Activated CD4-positive, alpha-beta T cell treated with anti-CD3 and anti-CD28 coated beads, Interleukin-2, amount 10 ng/mL, durations not matched to agents 7 days and 5 days (primary cell): ENCODE measurements around the gene GLG1. TPM values are rescaled to one million over a fixed set of nuclear protein-coding genes. Genes with fewer than 3 reads are reported as not detected.
A peak's percentile ranks its signal among the peaks of the same experiment; 100 is the strongest.

Experiments
- CTCF ChIA-PET: fragments of 350-600 bp; sonication (Branson Sonifier 250); formaldehyde crosslinking; loops from one replicate; lab custom pipeline; 2021; ENCODE audit warnings: antibody characterized with exemption; lab: Charles Lee
- POLR2A ChIA-PET: fragments of 350-600 bp; sonication (Branson Sonifier 250); formaldehyde crosslinking; loops from one replicate; lab custom pipeline; 2021; ENCODE audit warnings: antibody characterized with exemption; lab: Charles Lee
- DNase-seq: peaks from one replicate; pipeline ENCODE4 v3.0.0-alpha.2; 2020
- H3K27ac Mint-ChIP-seq: one replicate; pipeline ENCODE4 v1.8.0; 2021; ENCODE audit warnings: mild to moderate bottlenecking, moderate library complexity, mixed read lengths
- H3K27me3 Mint-ChIP-seq: one replicate; pipeline ENCODE4 v1.8.0; 2021; ENCODE audit warnings: mixed read lengths
- H3K36me3 Mint-ChIP-seq: one replicate; pipeline ENCODE4 v1.8.0; 2021; ENCODE audit warnings: low read depth, mixed read lengths
- H3K4me1 Mint-ChIP-seq: one replicate; pipeline ENCODE4 v1.8.0; 2021; ENCODE audit warnings: mixed read lengths
- H3K4me3 Mint-ChIP-seq: one replicate; pipeline ENCODE4 v1.8.0; 2021; ENCODE audit warnings: mild to moderate bottlenecking, moderate library complexity, mixed read lengths
- H3K9me3 Mint-ChIP-seq: one replicate; pipeline ENCODE4 v1.8.0; 2021; ENCODE audit warnings: mixed read lengths
- total RNA-seq, 2 experiments: library from RNA; stranded (reverse); gene quantifications; one replicate each; pipeline ENCODE4 v1.2.3, GENCODE V29; 2021

The GLG1 gene
- total RNA-seq, 2 experiments from 2014 or later = 151 to 157 TPM

DNA sequence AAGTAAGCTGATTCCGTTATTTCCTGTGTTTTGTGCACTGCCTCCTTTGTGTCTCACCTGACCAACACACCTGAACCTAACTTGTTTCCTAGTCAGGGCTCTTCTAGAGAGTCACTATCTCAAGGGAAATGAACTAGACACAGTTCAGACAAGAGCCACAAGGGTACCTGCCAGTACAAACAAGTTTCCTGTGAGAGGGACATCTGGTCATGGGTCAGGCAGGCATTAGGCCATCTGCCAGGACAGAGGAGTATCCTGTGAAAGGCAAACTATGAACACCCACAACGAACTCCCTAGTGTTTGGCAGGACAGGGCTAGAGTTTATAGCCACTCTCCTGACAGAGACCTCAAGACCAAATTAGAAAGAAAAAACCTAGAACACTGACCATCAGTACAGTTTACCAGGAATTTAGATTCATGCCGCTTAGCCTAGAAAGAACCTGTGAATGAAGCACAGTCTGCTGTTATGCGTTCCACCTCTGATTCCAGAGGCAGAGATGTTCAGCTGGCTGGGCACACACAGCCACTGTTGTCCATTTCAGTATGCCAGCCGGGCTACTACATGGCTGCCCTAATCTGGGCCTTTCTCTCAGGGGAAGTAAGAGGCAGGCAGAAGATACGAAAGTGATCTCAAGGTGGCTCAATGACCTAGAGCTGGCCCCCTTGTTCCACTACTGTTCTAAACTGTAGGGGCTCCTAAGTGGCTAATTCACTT is 20.7 kb upstream of the GLG1 start:
- H3K9me3 Mint-ChIP-seq = no peaks in the 10 kb centered on the region
- peak overlapping the region; percentile 38 for H3K27ac Mint-ChIP-seq
- H3K4me1 Mint-ChIP-seq = peaks cover 20% of the 10 kb centered on the region
- H3K36me3 Mint-ChIP-seq = peaks cover 77% of the 10 kb centered on the region
- POLR2A ChIA-PET = no interaction called here
- H3K4me3 Mint-ChIP-seq = no peak overlapping the region
- CTCF ChIA-PET = interaction anchor here (0.6 to 2.0 kb wide), 3 partner anchors 11 to 25 kb away, joined by 3 to 10 read pairs (median 3); no protein-coding TSS in a partner anchor
- no peaks in the 10 kb centered on the region for H3K27me3 Mint-ChIP-seq
- DNase-seq = no peak

DNA sequence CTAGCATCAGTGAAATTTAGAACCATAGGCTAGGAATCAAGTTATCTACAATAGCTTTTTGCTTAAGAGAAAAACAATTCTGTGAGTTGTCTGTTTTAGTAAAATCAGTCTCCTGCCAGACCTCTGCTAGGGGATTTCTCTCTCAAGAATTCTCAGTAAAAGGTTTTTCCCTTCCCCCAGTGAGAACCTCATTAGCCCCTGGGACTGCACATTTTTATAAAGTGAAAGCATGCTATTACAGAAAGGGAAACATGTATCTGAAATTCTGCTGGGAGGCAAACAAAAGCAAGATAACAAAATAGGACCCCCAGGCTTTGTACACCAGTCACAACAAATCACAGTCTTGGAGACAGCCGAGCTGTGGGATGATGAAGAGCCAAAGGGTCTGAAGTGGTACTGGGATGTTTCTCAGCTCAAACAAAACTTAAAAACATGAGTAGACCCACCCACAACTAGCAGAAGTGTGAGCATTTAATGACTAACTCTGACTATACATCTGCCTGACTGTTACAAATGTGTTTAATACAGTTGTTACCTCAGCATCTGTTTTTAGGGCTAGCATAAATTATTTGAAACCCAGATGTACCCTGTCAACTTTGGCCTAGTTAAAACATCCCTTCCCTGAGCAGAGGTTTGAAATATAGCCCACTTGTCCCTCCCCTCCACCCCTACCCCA is 20.0 kb upstream of the GLG1 start:
- Mint-ChIP-seq H3K4me3 (no peak overlapping the region), H3K36me3 (peaks cover 78% of the 10 kb centered on the region), H3K27ac (no peak overlapping the region)

DNA sequence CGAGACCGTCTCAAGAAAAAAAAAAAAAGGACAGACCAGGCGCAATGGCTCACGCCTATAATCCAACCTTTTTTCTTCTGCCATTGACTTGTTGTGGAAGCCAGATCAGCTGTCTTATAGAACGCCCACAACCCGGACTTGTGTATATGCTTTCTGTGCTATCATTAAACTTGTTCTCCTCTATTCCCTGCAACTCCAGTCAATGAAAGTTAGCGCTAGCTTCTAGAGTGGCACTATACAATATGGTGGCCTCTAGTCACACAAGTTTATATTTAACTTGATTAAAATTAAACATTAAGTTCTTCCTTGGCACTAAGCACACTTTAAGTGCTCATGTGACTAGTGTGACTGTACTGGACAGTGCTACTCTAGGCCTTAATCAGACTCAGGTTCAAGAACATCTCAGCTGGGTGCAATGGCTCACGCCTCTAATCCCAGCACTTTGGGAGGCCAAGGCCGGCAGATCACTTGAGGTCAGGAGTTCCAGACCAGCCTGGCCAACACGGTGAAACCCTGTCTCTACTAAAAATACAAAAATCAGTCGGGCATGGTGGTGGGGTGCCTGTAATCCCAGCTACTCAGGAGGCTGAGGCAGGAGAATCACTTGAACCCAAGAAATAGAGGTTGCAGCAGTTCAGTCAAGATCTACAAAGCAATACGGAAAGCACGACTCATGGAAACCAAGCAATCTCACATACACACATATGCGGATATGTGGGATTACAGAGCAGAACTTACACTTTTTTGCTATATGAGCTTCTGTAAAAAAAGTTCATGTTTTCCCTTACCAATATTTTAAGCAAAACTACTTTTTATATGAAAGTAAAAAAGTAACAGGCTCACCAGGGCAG is 18.8 kb upstream of the GLG1 start:
- Mint-ChIP-seq H3K27me3 (no peaks in the 10 kb centered on the region), H3K27ac (no peak overlapping the region), H3K9me3 (no peaks in the 10 kb centered on the region), H3K4me3 (no peak overlapping the region), H3K36me3 (peaks cover 81% of the 10 kb centered on the region), H3K4me1 (peaks cover 23% of the 10 kb centered on the region)
- CTCF ChIA-PET = interaction anchor here (0.6 to 2.3 kb wide), 3 partner anchors 13 to 543 kb away, joined by 3 to 10 read pairs (median 3); no protein-coding TSS in a partner anchor
- POLR2A ChIA-PET = no interaction called here
- no peak for DNase-seq

More for the DNA sequence above, 20.0 kb upstream of the GLG1 start:
- no peak for DNase-seq
- H3K9me3 Mint-ChIP-seq = no peaks in the 10 kb centered on the region
- no peaks in the 10 kb centered on the region for H3K27me3 Mint-ChIP-seq
- POLR2A ChIA-PET = no interaction called here
- CTCF ChIA-PET = interaction anchor here (1.0 to 2.3 kb wide), 2 partner anchors 12 to 26 kb away, joined by 3 to 10 read pairs; no protein-coding TSS in a partner anchor
- H3K4me1 Mint-ChIP-seq = peaks cover 20% of the 10 kb centered on the region

GRCh38 chr16:74623839-74624235 is 16.9 kb upstream of the GLG1 start:
- no peaks in the 10 kb centered on the region for H3K9me3 Mint-ChIP-seq
- no peaks in the 10 kb centered on the region for H3K27me3 Mint-ChIP-seq
- ChIA-PET CTCF (no interaction called here), POLR2A (no interaction called here)
- H3K36me3 Mint-ChIP-seq = peaks cover 71% of the 10 kb centered on the region
- no peak overlapping the region for H3K4me3 Mint-ChIP-seq
- no peak overlapping the region for H3K27ac Mint-ChIP-seq
- no peak for DNase-seq
- H3K4me1 Mint-ChIP-seq = peaks cover 21% of the 10 kb centered on the region

DNA sequence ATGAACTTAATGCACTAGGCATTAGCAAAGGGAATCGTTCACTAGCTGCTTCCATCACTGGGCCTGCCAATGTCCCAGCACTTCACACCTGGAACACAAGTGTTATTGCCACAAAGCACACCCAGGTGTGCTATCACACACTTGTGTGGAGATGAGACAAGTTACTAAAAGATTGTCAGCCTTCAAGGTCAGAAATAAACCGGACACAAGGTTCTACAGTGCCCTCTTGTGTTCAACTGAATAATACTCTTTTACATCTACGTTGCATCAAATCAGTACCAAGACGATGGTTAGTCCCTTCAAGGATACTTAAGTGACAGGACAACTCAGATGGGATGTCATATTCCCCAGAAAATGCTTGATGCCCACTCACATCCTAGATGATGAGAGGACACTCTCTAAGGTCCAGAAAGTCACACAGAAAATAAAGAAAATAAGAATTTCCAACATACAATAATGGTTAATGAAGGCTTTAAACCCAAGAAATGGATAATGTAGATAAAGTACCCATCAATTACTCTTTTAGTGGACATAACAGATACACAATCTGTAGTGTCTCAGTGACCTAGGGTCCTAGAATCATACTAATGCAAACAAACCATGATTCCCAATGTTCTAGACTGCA is 16.4 kb upstream of the GLG1 start:
- no peak overlapping the region for H3K27ac Mint-ChIP-seq
- peaks cover 19% of the 10 kb centered on the region for H3K4me1 Mint-ChIP-seq
- H3K9me3 Mint-ChIP-seq = no peaks in the 10 kb centered on the region
- ChIA-PET POLR2A (no interaction called here), CTCF (no interaction called here)
- no peaks in the 10 kb centered on the region for H3K27me3 Mint-ChIP-seq
- peaks cover 67% of the 10 kb centered on the region for H3K36me3 Mint-ChIP-seq
- peak; percentile 18 for DNase-seq
- no peak overlapping the region for H3K4me3 Mint-ChIP-seq

GRCh38 chr16:74622005-74622404 is 15.1 kb upstream of the GLG1 start:
- H3K4me3 Mint-ChIP-seq = no peak overlapping the region
- CTCF ChIA-PET = interaction anchor here (0.6 to 1.2 kb wide), 2 partner anchors 11 to 31 kb away, joined by 3 read pairs; no protein-coding TSS in a partner anchor
- H3K27ac Mint-ChIP-seq = no peak overlapping the region
- H3K36me3 Mint-ChIP-seq = peaks cover 66% of the 10 kb centered on the region
- no peaks in the 10 kb centered on the region for H3K27me3 Mint-ChIP-seq
- no peaks in the 10 kb centered on the region for H3K9me3 Mint-ChIP-seq
- DNase-seq = no peak
- POLR2A ChIA-PET = no interaction called here
- H3K4me1 Mint-ChIP-seq = peaks cover 14% of the 10 kb centered on the region

GRCh38 chr16:74617206-74617788 is 10.4 kb upstream of the GLG1 start:
- Mint-ChIP-seq H3K27ac (no peak overlapping the region), H3K4me3 (no peak overlapping the region), H3K36me3 (peaks cover 41% of the 10 kb centered on the region), H3K4me1 (peaks cover 6% of the 10 kb centered on the region), H3K9me3 (no peaks in the 10 kb centered on the region), H3K27me3 (no peaks in the 10 kb centered on the region)
- ChIA-PET POLR2A (no interaction called here), CTCF (interaction anchor here (1.0 kb wide), 1 partner anchor 39 kb away, joined by 5 read pairs; no protein-coding TSS in a partner anchor)
- no peak for DNase-seq

GRCh38 chr16:74611721-74612120 is 4.8 kb upstream of the GLG1 start:
- Mint-ChIP-seq H3K4me1 (peaks cover 26% of the 10 kb centered on the region), H3K27ac (peak overlapping the region; percentile 41), H3K27me3 (no peaks in the 10 kb centered on the region), H3K36me3 (peaks cover 20% of the 10 kb centered on the region), H3K4me3 (no peak overlapping the region), H3K9me3 (peaks cover 3% of the 10 kb centered on the region)
- CTCF ChIA-PET = no interaction called here
- no peak for DNase-seq
- POLR2A ChIA-PET = no interaction called here

GRCh38 chr16:74608944-74609343 is 2.0 kb upstream of the GLG1 start:
- Mint-ChIP-seq H3K9me3 (peaks cover 3% of the 10 kb centered on the region), H3K4me3 (peak overlapping the region; percentile 31), H3K36me3 (peaks cover 28% of the 10 kb centered on the region), H3K4me1 (peaks cover 42% of the 10 kb centered on the region), H3K27me3 (no peaks in the 10 kb centered on the region), H3K27ac (peak overlapping the region; percentile 89)
- POLR2A ChIA-PET = no interaction called here
- peak; percentile 63 for DNase-seq
- CTCF ChIA-PET = interaction anchor here (1.1 kb wide), 2 partner anchors 30 to 31 kb away, joined by 3 read pairs; no protein-coding TSS in a partner anchor

- H3K4me3 Mint-ChIP-seq = peak overlapping the region; percentile 31
- POLR2A ChIA-PET = interaction anchor here (2.2 kb wide), 1 partner anchor 59 kb away, joined by 10 read pairs; the partner anchor contains the start of gene RFWD3
- no peaks in the 10 kb centered on the region for H3K27me3 Mint-ChIP-seq
- DNase-seq = no peak
- CTCF ChIA-PET = interaction anchor here (1.1 kb wide), 2 partner anchors 30 to 31 kb away, joined by 3 read pairs; no protein-coding TSS in a partner anchor
- H3K4me1 Mint-ChIP-seq = peaks cover 48% of the 10 kb centered on the region
- peak overlapping the region; percentile 89 for H3K27ac Mint-ChIP-seq
- peaks cover 3% of the 10 kb centered on the region for H3K9me3 Mint-ChIP-seq
- H3K36me3 Mint-ChIP-seq = peaks cover 33% of the 10 kb centered on the region
Observed at GRCh38 chr16:74608381-74608780, 1.5 kb upstream of the GLG1 start.

GRCh38 chr16:74607962-74608356 is 1.0 kb upstream of the GLG1 start:
- ChIA-PET CTCF (interaction anchor here (1.1 kb wide), 2 partner anchors 29 to 32 kb away, joined by 3 read pairs; no protein-coding TSS in a partner anchor), POLR2A (interaction anchor here (2.2 kb wide), 1 partner anchor 59 kb away, joined by 10 read pairs; the partner anchor contains the start of gene RFWD3)
- peak overlapping the region; percentile 89 for H3K27ac Mint-ChIP-seq
- H3K4me1 Mint-ChIP-seq = peaks cover 52% of the 10 kb centered on the region
- peak overlapping the region; percentile 94 for H3K4me3 Mint-ChIP-seq
- peaks cover 34% of the 10 kb centered on the region for H3K36me3 Mint-ChIP-seq
- H3K27me3 Mint-ChIP-seq = no peaks in the 10 kb centered on the region
- no peak for DNase-seq
- peaks cover 3% of the 10 kb centered on the region for H3K9me3 Mint-ChIP-seq
